SHP77 treated with DMSO at 0.1 percent for 48 hours (cell line): ENCODE results near the gene TEPSIN.

Source experiments
- DNase-seq: peaks from one replicate; lab custom pipeline; 2025; lab: John Stamatoyannopoulos, UW

TEPSIN gene

DNA sequence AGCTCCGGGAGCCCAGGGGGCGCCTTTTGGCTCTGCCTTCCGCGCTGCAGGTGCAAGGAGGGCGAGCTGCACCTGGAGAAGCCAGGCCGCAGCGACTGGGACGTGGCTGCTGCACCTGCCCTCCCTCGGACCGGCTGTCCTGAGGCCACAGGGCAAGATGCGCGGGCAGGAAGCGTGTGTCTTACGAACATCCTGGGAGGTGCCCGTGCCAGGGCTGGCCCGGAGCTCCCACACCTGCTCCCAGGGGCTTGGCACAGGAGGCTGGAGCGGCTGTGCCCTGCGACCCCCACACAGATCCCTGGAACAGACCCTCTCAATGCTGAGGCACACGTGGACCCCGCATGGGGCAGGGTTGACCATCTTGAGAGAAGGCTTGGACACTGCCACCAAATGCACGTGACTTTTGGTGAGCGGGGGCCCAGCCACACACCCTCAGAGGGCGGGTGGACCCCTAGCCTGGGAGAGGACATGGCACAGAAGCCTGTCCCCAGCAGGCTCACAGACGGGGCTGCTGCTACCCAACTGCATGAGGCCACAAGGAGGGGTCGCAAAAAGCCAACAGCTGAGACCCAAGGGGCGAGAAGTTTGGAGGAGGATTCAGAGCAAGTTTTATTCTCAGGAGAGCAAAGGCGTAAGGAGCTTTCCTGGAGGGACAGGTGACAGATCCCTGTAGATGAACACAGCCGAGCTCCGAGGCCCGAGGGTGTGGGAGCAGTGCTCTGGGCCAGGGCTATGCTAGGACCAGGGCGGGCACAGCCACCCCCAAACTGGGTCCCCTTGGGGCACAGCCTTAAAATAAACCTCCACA is 11.6 kb upstream of the TEPSIN start:
- DNase-seq, result peak; percentile 71

DNA sequence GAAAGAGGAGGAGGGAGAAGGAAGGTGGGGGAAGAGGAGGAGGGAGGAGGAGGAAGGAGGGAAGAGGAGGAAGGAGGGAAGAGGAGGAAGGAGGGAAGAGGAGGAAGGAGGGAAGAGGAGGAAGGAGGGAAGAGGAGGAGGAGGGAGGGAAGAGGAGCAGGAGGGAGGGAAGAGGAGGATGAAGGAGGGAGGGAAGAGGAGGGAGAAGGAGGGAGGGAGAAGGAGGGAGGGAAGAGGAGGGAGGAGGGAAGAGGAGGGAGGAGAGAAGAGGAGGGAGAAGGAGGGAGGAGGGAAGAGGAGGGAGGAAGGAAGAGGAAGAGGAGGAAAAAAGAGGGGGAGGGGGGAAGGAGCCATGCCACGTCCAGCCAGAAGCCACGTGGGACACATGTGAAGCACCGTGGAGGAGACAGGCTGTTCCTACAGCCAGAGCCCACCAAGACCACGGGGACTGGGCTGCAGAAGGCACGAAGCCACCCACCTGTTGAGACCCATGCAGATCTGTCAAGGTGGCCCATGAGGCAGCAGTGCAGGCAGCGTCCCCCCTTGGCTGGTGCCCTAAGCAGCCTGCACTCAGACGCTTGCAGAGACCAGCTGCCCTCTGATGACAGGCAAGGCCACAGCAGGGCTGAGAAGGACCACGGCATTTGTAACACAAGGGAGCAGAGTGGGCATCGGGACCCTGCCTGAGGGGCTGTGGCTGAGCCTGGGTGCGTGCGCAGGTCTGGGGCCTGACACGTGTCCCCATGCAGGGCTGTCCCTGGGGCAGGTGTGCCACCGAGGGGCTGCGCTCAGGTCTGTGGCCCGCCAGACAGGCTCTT is 10.6 kb upstream of the TEPSIN start:
- no peak for DNase-seq

- DNase-seq, result no peak
These were observed 9.8 kb upstream of the TEPSIN start for GRCh38 chr17:81248649-81249048.

DNA sequence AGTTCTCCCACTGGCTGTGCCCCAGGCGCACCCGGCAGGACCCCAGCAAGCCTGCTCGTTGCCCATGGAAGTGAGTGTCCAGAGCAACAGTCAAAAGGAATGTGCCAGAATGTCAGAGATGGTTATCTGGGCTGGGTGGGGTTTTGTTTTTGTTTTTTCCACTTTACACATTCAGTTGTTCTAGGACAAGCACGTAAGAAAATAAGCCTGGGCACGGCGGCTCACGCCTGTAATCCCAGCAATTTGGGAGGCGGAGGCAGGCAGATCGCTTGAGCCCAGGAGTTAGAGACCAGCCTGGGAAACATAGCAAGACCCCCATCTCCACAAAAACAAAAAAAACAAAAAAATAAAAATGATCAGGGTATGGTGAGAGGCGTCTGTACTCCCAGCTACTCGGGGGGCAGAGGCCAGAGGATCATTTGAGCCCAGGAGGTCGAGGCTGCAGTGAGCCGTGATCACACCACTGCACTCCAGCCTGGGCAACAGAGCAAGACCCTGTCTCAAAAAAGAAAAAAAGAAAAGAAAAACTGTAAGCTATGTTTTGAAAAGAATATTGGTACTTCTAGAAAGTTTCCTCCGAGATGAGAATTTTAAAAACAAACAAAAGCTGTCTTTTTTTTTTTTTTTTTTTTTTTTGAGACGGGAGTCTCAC is 8.6 kb upstream of the TEPSIN start:
- no peak for DNase-seq

- DNase-seq, result no peak
These were observed 8.0 kb upstream of the TEPSIN start for GRCh38 chr17:81246679-81247338.

DNA sequence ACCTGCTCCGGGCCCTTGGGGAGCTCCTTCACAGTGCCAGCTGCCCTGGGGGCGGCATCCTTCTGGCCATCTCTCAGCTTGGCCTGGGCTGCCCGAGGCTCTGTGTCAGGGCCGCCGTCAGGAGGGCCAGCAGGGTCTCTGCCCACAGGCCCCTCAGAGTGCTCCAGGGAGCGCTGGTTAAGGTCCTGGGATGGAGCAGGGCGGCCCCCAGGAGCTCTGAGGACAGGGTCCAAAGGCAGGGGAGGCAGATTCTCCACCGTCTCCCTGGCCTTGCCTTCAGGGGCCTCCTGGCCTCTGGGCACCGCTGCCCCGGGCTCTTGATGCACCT is 7.5 kb upstream of the TEPSIN start:
- no peak for DNase-seq

DNA sequence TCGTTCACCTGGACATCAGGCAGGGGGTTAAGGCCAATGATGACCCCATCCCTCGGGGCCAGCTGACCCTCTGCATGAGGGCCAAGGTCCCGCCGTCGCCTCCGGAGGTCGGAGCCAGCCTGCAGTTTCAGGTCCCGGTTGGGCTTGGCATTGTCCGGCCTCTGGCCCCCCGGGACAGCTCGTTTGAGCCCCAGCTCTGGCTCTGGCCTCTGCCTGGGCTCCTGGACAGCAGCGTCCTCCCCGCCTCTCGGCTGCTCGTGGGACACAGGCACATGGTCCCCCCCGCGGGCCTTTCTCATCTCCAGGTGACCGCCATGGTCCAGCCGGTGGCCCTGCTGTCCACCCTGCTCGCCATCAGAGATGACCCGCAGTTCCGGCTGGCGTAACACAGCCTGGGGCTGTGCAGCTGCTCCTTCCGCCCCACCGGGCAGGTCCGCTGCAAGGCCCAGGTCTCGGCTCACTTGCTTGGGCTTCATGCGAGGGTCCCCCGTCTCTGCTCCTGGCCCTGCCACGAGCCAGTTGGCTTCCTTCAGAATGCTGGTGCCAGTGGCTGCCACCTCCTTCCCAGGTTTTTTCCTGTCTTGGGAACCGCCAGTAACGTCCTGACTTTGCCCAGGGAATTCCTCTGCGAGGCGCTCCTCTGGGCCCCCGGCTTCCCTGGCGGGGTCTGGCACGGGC is 6.9 kb upstream of the TEPSIN start:
- DNase-seq, result no peak

GRCh38 chr17:81245024-81245664 is 6.3 kb upstream of the TEPSIN start:
- DNase-seq, result no peak

GRCh38 chr17:81244358-81245023 is 5.6 kb upstream of the TEPSIN start:
- no peak for DNase-seq

DNA sequence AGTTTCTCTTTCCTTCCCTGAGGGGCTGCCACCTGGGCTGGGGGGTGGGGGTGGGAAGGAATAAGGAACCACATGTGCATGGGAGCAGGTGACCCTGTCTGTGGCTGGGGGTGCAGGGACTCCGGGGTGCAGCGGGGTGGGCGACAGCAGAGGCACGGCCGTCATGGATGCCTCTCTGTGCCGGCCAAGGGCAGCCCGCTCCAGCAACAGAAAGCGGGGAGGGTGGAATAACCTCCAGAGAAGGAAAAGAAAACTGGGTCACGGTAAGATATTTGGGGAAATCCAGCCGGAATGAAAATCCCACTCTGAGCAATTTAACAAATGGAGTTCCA is 4.4 kb upstream of the TEPSIN start:
- no peak for DNase-seq

DNA sequence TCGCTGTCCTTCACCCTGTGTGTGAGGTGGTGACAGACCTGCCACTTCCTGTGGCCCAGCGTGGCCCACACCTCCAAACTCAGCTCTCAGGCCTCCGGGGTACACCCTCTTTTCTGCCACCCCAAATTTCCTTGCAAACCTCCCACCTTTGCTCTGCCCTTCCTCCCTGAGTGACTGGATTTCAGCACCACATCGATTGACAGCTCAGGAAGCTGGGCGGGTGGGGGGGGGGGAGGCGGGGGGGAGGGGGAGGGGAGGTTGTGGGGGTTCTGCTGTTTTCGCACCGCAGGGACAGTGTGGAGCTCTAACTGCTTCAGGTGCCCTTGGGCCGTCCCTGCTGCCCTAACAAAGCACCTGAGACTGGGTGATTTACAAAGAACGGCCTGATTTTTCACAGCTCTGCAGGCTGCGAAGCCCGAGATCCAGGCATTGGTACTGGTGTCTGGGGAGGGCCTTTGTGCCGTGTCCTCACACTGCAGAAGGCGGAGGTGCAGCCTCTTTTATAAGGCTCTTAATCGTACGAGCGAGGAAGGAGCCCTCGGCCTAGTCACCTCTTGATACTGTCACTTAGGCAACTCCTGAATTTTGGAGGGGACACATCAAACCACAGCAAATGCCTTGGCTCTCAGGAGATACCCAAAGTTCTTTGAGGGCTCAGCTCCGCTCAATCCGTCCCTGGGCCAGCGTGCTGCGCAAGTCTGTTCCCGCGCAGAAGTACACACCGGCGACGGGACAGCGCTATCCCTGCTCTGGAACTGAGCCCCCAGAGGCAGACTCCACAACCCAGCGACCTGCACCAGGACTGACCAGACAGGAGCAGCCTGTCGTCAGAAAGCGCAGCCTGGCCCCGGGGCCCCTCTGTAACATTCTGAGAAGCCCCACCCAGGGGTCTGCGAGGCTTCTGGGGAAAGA is 3.8 kb upstream of the TEPSIN start:
- no peak for DNase-seq

GRCh38 chr17:81241648-81242420 is 3.0 kb upstream of the TEPSIN start:
- DNase-seq, result no peak

DNA sequence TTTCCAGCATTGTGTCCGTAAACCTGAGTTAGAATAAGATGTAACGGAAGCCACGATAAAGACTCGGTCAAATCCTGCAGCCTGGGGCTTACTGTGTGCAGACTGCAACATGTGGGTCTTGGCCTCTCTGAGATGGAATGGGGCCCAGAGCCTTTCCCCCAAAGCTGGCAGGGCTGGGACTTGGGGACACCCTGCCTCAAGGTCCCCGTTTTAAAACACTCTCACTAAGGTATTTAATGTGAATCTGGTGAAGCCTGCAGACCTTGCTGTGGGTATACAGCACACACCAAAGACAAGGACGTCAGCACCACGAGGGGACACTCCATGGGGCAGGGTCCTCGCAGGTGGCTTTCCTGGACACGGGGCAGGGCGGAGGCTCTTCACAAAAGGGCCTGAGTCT is 2.3 kb upstream of the TEPSIN start:
- DNase-seq, result no peak

GRCh38 chr17:81240761-81241160 is 1.9 kb upstream of the TEPSIN start:
- DNase-seq, result no peak

DNA sequence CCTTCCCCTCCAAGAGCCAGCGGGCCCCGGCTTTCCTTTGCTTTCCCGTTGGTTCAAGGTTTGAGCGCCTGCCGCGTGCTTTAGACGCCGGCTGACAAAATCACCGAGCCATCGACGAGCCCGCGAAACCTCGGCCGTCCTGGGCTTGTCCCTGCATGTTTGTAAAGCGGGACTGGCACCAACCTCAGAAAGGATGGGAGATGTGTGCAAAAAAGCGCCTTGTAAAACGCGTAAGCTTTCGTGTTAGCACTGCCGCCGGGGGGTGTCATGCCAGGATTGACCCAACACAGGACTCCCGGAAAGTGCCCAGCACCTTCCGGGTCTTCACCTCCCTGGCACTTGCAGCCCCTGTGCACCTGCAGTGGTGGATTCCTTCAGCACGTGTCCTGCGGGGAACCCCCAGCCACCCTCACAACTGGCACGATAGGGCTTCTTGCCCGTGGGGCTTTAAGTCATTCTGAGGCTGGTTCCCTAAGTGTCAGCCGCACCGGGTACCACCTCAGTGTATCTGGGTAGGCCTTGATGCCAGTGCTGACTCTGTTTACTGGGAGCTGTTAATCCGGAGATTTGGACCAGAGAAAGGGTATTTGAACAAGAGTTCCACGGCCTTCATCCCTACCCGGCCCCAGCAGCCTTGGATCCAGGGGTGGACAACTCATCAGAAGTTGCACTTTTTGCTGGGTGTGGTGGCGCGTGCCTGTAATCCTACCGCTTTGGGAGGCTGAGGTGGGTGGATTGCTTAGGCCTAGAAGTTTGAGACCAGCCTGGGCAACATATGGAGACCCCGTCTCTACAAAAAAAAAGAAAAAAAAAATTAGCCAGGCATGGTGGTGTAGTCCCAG is 1.1 kb upstream of the TEPSIN start:
- DNase-seq, result no peak

GRCh38 chr17:81238490-81238814 is 403 bp downstream of the TEPSIN start:
- DNase-seq, result no peak

DNA sequence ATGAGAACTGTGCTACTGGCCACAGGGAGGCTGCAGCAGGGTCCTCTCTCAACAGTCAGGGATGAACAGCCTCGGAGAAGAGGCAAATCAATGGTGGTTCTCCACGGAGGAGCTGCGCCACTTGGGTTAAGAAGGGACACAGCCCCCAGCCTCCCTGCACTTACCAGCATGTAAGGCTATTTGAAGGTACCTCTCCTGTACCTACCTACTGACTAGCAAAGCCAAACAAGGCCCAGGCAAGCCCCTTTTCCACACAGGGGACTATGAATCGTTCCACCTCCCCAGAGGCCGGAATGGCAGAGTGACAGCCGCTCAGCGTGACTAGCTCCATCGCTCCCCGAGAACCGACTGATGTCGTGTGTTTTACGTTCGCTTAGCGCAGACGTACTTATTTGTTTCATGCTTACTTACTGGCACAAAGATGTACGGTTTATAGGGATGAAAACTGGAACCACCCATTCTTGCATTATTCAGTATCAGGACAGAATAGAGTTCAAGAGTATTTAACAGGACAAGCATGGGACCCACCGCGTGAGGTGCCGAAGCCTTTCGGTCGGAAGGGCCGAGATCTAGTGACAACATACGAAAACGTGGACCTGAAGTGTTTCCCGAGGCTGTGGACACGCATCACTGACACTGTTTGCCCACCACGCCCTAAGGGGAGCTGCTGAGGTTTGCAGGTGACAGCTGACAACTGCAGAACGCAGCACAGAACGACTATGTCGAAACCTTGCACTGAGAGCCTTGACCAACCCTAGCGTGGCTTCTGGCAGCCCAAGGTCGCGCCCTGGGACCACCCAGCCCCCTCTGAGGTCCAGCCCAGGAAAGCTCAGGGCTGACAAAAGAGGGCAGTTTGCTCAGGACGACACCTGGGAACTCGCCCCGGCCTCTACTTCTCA is 1.0 kb downstream of the TEPSIN start:
- DNase-seq, result no peak
